MM.1S (cell line): ENCODE data around the gene PSEN1.

Experiments used
- DNase-seq: peaks from one replicate; pipeline ENCODE4 v3.0.0-alpha.2; 2015
- H2AFZ ChIP-seq: fragments of 300-600 bp; sonication (generic); 2 replicates; pipeline ENCODE4 v1.6.0; 2016; ENCODE audit warnings: antibody characterized with exemption, low read length
- H3F3A ChIP-seq: fragments of 300-600 bp; sonication (generic); 2 replicates; pipeline ENCODE4 v1.6.1; 2016; ENCODE audit warnings: mild to moderate bottlenecking, antibody characterized with exemption, low read length, moderate library complexity, mixed read lengths; ENCODE audit not compliant: insufficient read depth
- H3K27ac ChIP-seq: fragments of 300-600 bp; sonication (generic); 2 replicates; pipeline ENCODE4 v1.5.1; 2016; ENCODE audit warnings: mild to moderate bottlenecking, low read length
- H3K27me3 ChIP-seq: fragments of 300-600 bp; sonication (generic); replicated peaks from 2 replicates; pipeline ENCODE4 v1.6.0; 2016; ENCODE audit warnings: low read length; ENCODE audit not compliant: insufficient read depth
- H3K36me3 ChIP-seq: fragments of 300-600 bp; sonication (generic); replicated peaks from 2 replicates; pipeline ENCODE4 v1.6.1; 2016; ENCODE audit warnings: mild to moderate bottlenecking, low read length, mixed read lengths; ENCODE audit not compliant: insufficient read depth
- H3K4me1 ChIP-seq: fragments of 300-600 bp; sonication (generic); 2 replicates; pipeline ENCODE4 v1.6.1; 2016; ENCODE audit warnings: low read length, mixed read lengths
- H3K4me2 ChIP-seq: fragments of 300-600 bp; sonication (generic); 2 replicates; pipeline ENCODE4 v1.6.0; 2016; ENCODE audit warnings: low read depth, low read length
- H3K4me3 ChIP-seq: fragments of 300-600 bp; sonication (generic); 2 replicates; pipeline ENCODE4 v1.5.1; 2016; ENCODE audit warnings: low read length, mixed read lengths
- H3K79me2 ChIP-seq: fragments of 300-600 bp; sonication (generic); 2 replicates; pipeline ENCODE4 v1.6.1; 2016; ENCODE audit warnings: mixed run types, low read length, mixed read lengths
- H3K9ac ChIP-seq: fragments of 300-600 bp; sonication (generic); 2 replicates; pipeline ENCODE4 v1.6.1; 2016; ENCODE audit warnings: low read length, mixed read lengths
- H3K9me2 ChIP-seq: fragments of 300-600 bp; sonication (generic); replicated peaks from 2 replicates; pipeline ENCODE4 v1.6.1; 2016; ENCODE audit warnings: mild to moderate bottlenecking, low read length, mixed read lengths; ENCODE audit not compliant: insufficient read depth
- H3K9me3 ChIP-seq: fragments of 300-600 bp; sonication (generic); replicated peaks from 2 replicates; pipeline ENCODE4 v1.6.1; 2016; ENCODE audit warnings: mild to moderate bottlenecking, low read length, mixed read lengths; ENCODE audit not compliant: insufficient read depth
- H4K20me1 ChIP-seq: fragments of 300-600 bp; sonication (generic); 2 replicates; pipeline ENCODE4 v1.6.1; 2016; ENCODE audit warnings: mild to moderate bottlenecking, low read length, moderate library complexity, mixed read lengths; ENCODE audit not compliant: insufficient read depth
- CTCF ChIP-seq: fragments of 300-600 bp; sonication (generic); IDR thresholded peaks from 2 replicates; pipeline ENCODE4 v1.5.1; 2016; ENCODE audit warnings: antibody characterized with exemption, low read length, mixed read lengths
- EZH2 ChIP-seq: fragments of 300-600 bp; sonication (generic); optimal IDR thresholded peaks from 2 replicates; pipeline ENCODE3; 2017; ENCODE audit warnings: low read depth, mild to moderate bottlenecking, antibody characterized with exemption, low read length, mixed read lengths
- EZH2phosphoT487 ChIP-seq: fragments of 300-600 bp; sonication (generic); IDR thresholded peaks from 2 replicates; pipeline ENCODE4 v1.6.1; 2018; ENCODE audit warnings: antibody characterized with exemption, low read length

Gene PSEN1

GRCh38 chr14:73272393-73272792 is 136.1 kb downstream of the PSEN1 start:
- no peak overlapping the region for H3K9ac ChIP-seq
- no peaks in the 10 kb centered on the region for H3K36me3 ChIP-seq
- H2AFZ ChIP-seq: no peak overlapping the region
- no peak for TF ChIP-seq EZH2
- TF ChIP-seq EZH2phosphoT487: no peak
- no peak for TF ChIP-seq CTCF
- no peaks in the 10 kb centered on the region for H4K20me1 ChIP-seq
- no peak overlapping the region for H3K4me3 ChIP-seq
- no peaks in the 10 kb centered on the region for H3K9me3 ChIP-seq
- H3K4me2 ChIP-seq: no peak overlapping the region
- H3K9me2 ChIP-seq: no peaks in the 10 kb centered on the region
- no peak for DNase-seq
- H3K4me1 ChIP-seq: no peaks in the 10 kb centered on the region
- H3K27me3 ChIP-seq: no peaks in the 10 kb centered on the region
- no peaks in the 10 kb centered on the region for H3F3A ChIP-seq
- H3K79me2 ChIP-seq: no peaks in the 10 kb centered on the region
- H3K27ac ChIP-seq: no peak overlapping the region
